Measurements from ENCODE around the gene GTSF1L. TPM values are rescaled to one million over a fixed set of nuclear protein-coding genes. Genes with fewer than 3 reads are reported as not detected.

The GTSF1L gene
- total RNA-seq, 1 donor from 2014 or later, result not detected

- no peak for TF ChIP-seq CTCF (IDR thresholded peaks at IDR 0.05)
- Mint-ChIP-seq H3K4me3 (ENCODE audit: unreplicated experiment) (no peak overlapping the region), H3K9me3 (ENCODE audit: low read depth) (peaks cover 3% of the 10 kb centered on the region), H3K27ac (ENCODE audit: unreplicated experiment) (no peak overlapping the region), H3K36me3 (ENCODE audit: low read depth) (no peaks in the 10 kb centered on the region), H3K27me3 (ENCODE audit: low read depth) (peaks cover 7% of the 10 kb centered on the region), H3K4me1 (ENCODE audit: low read depth) (no peaks in the 10 kb centered on the region)
- DNase-seq (ENCODE audit: low spot score), result no peak
Measured at GRCh38 chr20:43725666-43726065, 1.1 kb downstream of the GTSF1L start.

GRCh38 chr20:43724383-43724782, 2.4 kb downstream of the GTSF1L start:
- Mint-ChIP-seq H3K27ac (ENCODE audit: unreplicated experiment) (no peak overlapping the region), H3K4me3 (ENCODE audit: unreplicated experiment) (no peak overlapping the region), H3K9me3 (ENCODE audit: low read depth) (peaks cover 8% of the 10 kb centered on the region), H3K27me3 (ENCODE audit: low read depth) (peaks cover 7% of the 10 kb centered on the region), H3K36me3 (ENCODE audit: low read depth) (no peaks in the 10 kb centered on the region), H3K4me1 (ENCODE audit: low read depth) (no peaks in the 10 kb centered on the region)
- TF ChIP-seq CTCF (IDR thresholded peaks at IDR 0.05), result no peak
- no peak for DNase-seq (ENCODE audit: low spot score)

- DNase-seq (ENCODE audit: low spot score), result no peak
- H3K4me1 Mint-ChIP-seq (ENCODE audit: low read depth), result no peaks in the 10 kb centered on the region
- no peak overlapping the region for H3K4me3 Mint-ChIP-seq (ENCODE audit: unreplicated experiment)
- H3K27ac Mint-ChIP-seq (ENCODE audit: unreplicated experiment), result no peak overlapping the region
- TF ChIP-seq CTCF (IDR thresholded peaks at IDR 0.05), result no peak
- peaks cover 1% of the 10 kb centered on the region for H3K36me3 Mint-ChIP-seq (ENCODE audit: low read depth)
- peaks cover 8% of the 10 kb centered on the region for H3K9me3 Mint-ChIP-seq (ENCODE audit: low read depth)
- H3K27me3 Mint-ChIP-seq (ENCODE audit: low read depth), result peaks cover 7% of the 10 kb centered on the region
Measured at GRCh38 chr20:43723735-43724134, 3.1 kb downstream of the GTSF1L start.

GRCh38 chr20:43723186-43723585, 3.6 kb downstream of the GTSF1L start:
- Mint-ChIP-seq H3K27ac (ENCODE audit: unreplicated experiment) (no peak overlapping the region), H3K4me1 (ENCODE audit: low read depth) (no peaks in the 10 kb centered on the region), H3K4me3 (ENCODE audit: unreplicated experiment) (no peak overlapping the region), H3K36me3 (ENCODE audit: low read depth) (peaks cover 1% of the 10 kb centered on the region), H3K9me3 (ENCODE audit: low read depth) (peaks cover 5% of the 10 kb centered on the region), H3K27me3 (ENCODE audit: low read depth) (peaks cover 7% of the 10 kb centered on the region)
- no peak for DNase-seq (ENCODE audit: low spot score)
- no peak for TF ChIP-seq CTCF (IDR thresholded peaks at IDR 0.05)

GRCh38 chr20:43722153-43722505, 4.7 kb downstream of the GTSF1L start:
- peaks cover 5% of the 10 kb centered on the region for H3K9me3 Mint-ChIP-seq (ENCODE audit: low read depth)
- H3K36me3 Mint-ChIP-seq (ENCODE audit: low read depth), result peaks cover 1% of the 10 kb centered on the region
- H3K4me1 Mint-ChIP-seq (ENCODE audit: low read depth), result no peaks in the 10 kb centered on the region
- DNase-seq (ENCODE audit: low spot score), result no peak
- H3K27ac Mint-ChIP-seq (ENCODE audit: unreplicated experiment), result no peak overlapping the region
- peaks cover 7% of the 10 kb centered on the region for H3K27me3 Mint-ChIP-seq (ENCODE audit: low read depth)
- TF ChIP-seq CTCF (IDR thresholded peaks at IDR 0.05), result no peak
- no peak overlapping the region for H3K4me3 Mint-ChIP-seq (ENCODE audit: unreplicated experiment)
